GM12892 (cell line): ENCODE measurements around the gene SLC30A2.

Experiments
- POLR2A ChIP-seq: IDR thresholded peaks from 2 replicates; pipeline ENCODE4 v1.6.1; 2011; ENCODE audit warnings: low read depth, low read length, control low read depth
- TAF1 ChIP-seq: IDR thresholded peaks from 2 replicates; pipeline ENCODE4 v1.6.1; 2011; ENCODE audit warnings: low read depth, mild to moderate bottlenecking, control low read depth, low read length, borderline replicate concordance

- TF ChIP-seq POLR2A, result no peak
- no peak for TF ChIP-seq TAF1
Observed at GRCh38 chr1:26003756-26004155, 42.2 kb downstream of the SLC30A2 start.
